HUES64 (cell line): Measurements from ENCODE around the gene NUCKS1.

Source experiments
- H3K27ac ChIP-seq: 2 replicates; pipeline ENCODE4 v1.7.0; 2013; ENCODE audit warnings: low read depth, low read length, inconsistent platforms
- H3K27me3 ChIP-seq: 2 replicates; pipeline ENCODE4 v1.6.1; 2013; ENCODE audit warnings: mild to moderate bottlenecking, low read length; ENCODE audit not compliant: insufficient read depth
- H3K36me3 ChIP-seq: 2 replicates; pipeline ENCODE4 v1.6.1; 2013; ENCODE audit warnings: mild to moderate bottlenecking, low read length; ENCODE audit not compliant: insufficient read depth
- H3K4me1 ChIP-seq: 2 replicates; pipeline ENCODE4 v1.6.1; 2013; ENCODE audit warnings: mild to moderate bottlenecking, low read length, moderate library complexity; ENCODE audit not compliant: insufficient read depth
- H3K4me3 ChIP-seq: 2 replicates; pipeline ENCODE4 v1.5.1; 2013; ENCODE audit warnings: mild to moderate bottlenecking, low read length, moderate library complexity
- H3K9ac ChIP-seq: 2 replicates; pipeline ENCODE4 v1.6.1; 2013; ENCODE audit warnings: mild to moderate bottlenecking, low read depth, low read length
- H3K9me3 ChIP-seq: 2 replicates; pipeline ENCODE4 v1.6.1; 2013; ENCODE audit warnings: low read depth, low read length; ENCODE audit not compliant: insufficient read depth
- WGBS: fragments of 150-250, 120-280 bp; methylation state at CpG from one replicate; pipeline ENCODE4 v1.1.7; 2013; ENCODE audit warnings: missing lambda C conversion rate; 5-methylcytosine and 5-hydroxymethylcytosine counted together

Gene NUCKS1

DNA sequence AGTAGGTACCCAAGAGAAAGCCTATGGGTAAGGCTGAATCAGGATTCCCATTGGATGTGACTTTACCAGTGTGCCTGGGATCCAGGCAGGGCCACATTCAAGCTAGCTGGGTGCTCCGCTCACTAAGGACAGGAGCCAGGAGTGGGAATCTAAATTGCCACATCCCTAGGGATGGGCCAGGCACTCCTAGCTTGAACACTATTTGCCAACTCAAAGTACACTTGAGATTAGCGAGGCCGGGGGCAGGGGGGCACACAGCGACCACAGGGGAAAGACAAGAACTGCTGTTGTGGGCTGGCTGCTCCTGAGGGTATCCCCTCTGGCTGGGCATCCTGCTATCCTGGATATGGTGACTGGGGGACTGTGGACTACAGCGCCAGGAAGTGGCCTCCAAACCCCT, 74.0 kb downstream of the NUCKS1 start:
- no peaks in the 10 kb centered on the region for H3K9me3 ChIP-seq
- no peak overlapping the region for H3K27ac ChIP-seq
- H3K36me3 ChIP-seq: no peaks in the 10 kb centered on the region
- H3K27me3 ChIP-seq: peaks cover 3% of the 10 kb centered on the region
- WGBS: 92% methylated on average over 5 of the region's 5 CpGs
- H3K4me1 ChIP-seq: peaks cover 47% of the 10 kb centered on the region
- no peak overlapping the region for H3K4me3 ChIP-seq
- H3K9ac ChIP-seq: no peak overlapping the region

DNA sequence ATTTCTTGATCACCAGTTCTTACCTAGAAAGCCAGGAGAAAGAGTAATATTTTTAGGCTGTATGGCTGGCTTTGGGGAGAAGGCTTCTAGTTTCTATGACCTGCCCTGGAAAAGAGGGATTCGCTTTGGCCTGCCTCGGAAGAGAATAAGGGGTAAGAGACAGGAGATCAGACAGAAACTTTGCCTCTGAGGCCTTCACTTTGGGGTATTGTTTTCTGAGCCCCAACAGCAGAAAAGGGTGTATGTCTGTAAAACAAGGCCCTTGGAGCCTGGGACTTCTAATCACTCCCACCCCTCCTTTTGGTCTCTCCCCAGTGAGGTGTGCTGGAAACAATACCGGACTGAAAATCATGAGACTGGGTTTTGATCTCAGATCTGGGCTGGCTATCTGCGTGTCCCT, 74.7 kb downstream of the NUCKS1 start:
- no peaks in the 10 kb centered on the region for H3K9me3 ChIP-seq
- 95% methylated on average over 4 of the region's 4 CpGs for WGBS
- no peaks in the 10 kb centered on the region for H3K27me3 ChIP-seq
- no peak overlapping the region for H3K27ac ChIP-seq
- peaks cover 49% of the 10 kb centered on the region for H3K4me1 ChIP-seq
- no peak overlapping the region for H3K4me3 ChIP-seq
- no peaks in the 10 kb centered on the region for H3K36me3 ChIP-seq
- H3K9ac ChIP-seq: no peak overlapping the region

DNA sequence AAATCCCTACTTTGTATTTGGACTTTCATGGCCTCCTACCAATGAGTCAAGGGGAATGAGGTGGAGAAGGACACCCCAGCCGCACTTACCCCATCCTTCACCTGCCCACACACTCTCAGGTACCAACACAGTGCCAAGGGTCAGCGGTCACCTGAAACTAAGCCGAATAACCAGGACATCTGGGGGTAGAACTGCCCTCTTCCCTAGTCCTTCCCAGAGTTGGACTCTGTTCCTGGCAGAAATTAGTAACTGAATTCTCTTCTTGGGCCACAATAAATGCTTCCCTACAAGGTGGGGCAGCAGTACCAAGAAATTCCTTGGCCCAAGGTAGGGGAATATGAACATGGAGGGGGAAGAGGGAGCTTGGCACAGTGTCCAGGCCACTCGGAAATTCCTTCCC, 77.0 kb downstream of the NUCKS1 start:
- peaks cover 47% of the 10 kb centered on the region for H3K4me1 ChIP-seq
- no peaks in the 10 kb centered on the region for H3K9me3 ChIP-seq
- H3K4me3 ChIP-seq: no peak overlapping the region
- no peaks in the 10 kb centered on the region for H3K27me3 ChIP-seq
- no peaks in the 10 kb centered on the region for H3K36me3 ChIP-seq
- WGBS: 87% methylated on average over 4 of the region's 4 CpGs
- no peak overlapping the region for H3K9ac ChIP-seq
- H3K27ac ChIP-seq: no peak overlapping the region; the same call in 1 of the 2 replicates

DNA sequence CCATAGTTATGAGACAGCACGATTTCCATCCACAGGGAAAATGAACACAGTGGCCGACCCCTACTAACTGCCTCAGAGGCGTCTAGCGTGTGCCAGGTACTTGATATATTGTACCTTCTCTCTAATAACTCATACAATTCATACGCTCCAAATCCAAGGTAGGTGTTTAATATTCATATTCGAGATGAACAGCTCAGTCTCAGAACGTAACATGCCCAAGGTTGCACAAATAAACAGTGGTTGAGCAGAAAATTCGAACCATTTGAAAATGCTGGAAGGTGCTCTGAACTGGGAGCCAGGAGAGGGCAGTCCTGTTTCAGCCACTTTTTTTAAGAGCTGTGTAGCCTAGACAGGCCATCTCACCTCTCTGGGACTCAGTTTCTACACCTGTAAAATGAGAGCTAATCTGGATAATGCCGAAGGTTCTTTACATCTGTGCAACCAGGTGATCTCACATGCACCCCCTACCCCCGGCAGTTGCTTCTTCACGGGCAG, 77.5 kb downstream of the NUCKS1 start:
- 71% methylated on average over 11 of the region's 11 CpGs for WGBS
- no peaks in the 10 kb centered on the region for H3K9me3 ChIP-seq
- H3K9ac ChIP-seq: peak overlapping the region; percentile 44; the same call in 1 of the 2 replicates
- H3K4me1 ChIP-seq: peaks cover 47% of the 10 kb centered on the region
- H3K27ac ChIP-seq: peak overlapping the region; percentile 78
- no peaks in the 10 kb centered on the region for H3K27me3 ChIP-seq
- H3K36me3 ChIP-seq: no peaks in the 10 kb centered on the region
- no peak overlapping the region for H3K4me3 ChIP-seq

DNA sequence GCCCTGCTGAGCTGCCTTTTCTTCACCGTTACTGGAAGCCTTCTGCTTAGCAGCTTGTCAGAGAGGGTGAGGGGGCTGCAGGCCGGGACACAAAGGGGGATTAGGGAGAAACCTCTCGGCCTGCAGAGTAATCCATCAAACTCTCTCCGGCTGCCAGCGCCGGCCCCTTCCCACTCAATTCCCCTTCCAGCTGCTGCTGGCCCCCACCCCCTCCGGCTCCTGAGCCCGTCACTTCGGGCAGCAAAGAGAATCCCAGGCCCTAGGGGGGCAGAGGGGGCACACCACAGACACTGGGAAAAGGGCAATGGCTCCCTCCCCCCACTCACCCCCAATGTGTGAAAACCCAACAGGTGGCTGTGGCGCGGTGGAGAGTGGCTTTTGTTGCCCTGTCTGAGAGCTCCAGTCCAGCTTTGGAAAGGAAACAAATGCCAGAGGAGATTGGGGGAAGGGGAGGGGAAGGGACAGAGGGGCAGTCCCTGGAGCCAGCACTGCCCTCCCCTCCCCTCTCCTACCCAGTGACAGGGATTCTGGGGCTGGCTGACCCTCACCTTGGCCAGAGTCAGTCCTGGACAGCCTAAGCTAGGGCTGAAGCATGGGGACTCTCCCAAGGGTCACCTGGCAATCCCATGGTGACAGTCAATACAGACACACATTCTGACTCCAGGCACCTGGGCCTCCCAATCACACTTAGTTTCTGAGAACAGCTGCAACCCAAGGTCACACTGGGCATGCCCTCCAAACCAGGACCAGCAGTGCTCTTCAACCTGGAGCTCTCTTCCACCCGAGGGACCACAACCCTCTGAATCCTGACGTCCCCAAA, 79.2 kb downstream of the NUCKS1 start:
- H3K4me3 ChIP-seq: peak overlapping the region; percentile 36
- H3K27ac ChIP-seq: peak overlapping the region; percentile 90
- H3K9me3 ChIP-seq: no peaks in the 10 kb centered on the region
- H3K9ac ChIP-seq: peak overlapping the region; percentile 71
- H3K27me3 ChIP-seq: no peaks in the 10 kb centered on the region
- H3K36me3 ChIP-seq: no peaks in the 10 kb centered on the region
- peaks cover 38% of the 10 kb centered on the region for H3K4me1 ChIP-seq
- 10% methylated on average over 13 of the region's 13 CpGs for WGBS

DNA sequence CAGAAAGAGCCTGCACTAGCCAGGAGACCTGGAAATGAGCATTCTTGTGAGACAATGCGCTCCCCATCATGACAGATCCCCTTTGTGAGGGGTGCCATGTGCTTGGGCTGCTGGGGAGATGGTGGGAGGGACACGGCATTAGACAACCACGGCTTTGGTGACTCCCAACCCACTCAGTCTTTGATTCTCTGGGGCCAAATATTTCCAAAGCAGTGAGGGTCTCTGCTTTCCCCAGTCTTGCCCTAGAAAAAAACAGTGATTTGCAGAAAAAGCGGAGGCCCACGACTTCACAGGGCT, 79.9 kb downstream of the NUCKS1 start:
- no peaks in the 10 kb centered on the region for H3K27me3 ChIP-seq
- H3K36me3 ChIP-seq: no peaks in the 10 kb centered on the region
- peak overlapping the region; percentile 71; the same call in 1 of the 2 replicates for H3K9ac ChIP-seq
- no peaks in the 10 kb centered on the region for H3K9me3 ChIP-seq
- 48% methylated on average over 5 of the region's 5 CpGs for WGBS
- peak overlapping the region; percentile 90 for H3K27ac ChIP-seq
- peaks cover 43% of the 10 kb centered on the region for H3K4me1 ChIP-seq
- H3K4me3 ChIP-seq: peak overlapping the region; percentile 36

DNA sequence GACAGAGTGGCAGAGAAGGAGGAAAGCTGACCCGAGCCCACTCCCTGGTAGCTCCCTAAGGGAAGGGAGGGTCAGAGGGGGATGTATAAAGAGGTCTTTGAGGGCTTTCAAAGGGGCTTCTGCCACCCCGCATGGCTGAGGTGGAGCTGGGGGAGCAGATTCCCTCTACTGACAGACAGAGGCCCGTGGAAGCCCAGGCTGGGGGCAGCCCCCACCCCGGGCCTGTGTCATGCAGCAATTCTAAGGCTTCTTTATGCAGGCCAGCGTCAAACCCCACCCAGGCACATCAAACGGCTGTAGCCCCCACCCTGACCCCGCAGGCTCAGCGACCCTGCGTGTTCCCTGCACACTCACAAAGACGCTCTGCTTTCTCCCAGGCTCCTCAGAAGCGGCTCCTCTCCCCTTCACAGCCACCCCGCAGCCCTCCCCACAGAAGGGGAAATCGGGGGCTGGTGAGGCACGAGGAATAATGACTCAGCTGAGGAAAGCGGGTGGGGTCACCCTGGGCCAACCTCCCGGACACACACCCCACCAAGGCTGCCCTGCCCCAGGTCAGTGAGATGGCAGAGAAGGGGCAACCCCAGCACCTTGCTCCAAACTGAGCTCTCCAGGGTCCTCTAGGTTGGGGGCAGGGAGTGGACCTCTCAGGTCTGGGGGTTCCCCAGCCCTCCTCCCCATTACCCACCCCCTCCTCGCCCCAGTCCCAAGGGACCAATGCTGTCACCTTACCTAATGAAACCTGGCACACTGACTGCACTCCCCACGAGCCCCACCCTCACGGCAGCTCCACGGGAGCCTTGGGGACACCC, 80.4 kb downstream of the NUCKS1 start:
- Histone ChIP-seq H3K4me3 (0 out of 2 replicates have a peak overlapping the region, but pooled peaks have one; percentile 36), H3K9me3 (no peaks in the 10 kb centered on the region), H3K36me3 (no peaks in the 10 kb centered on the region), H3K9ac (peak overlapping the region; percentile 71; the same call in 1 of the 2 replicates), H3K27me3 (no peaks in the 10 kb centered on the region), H3K4me1 (peaks cover 45% of the 10 kb centered on the region), H3K27ac (peak overlapping the region; percentile 90)
- 37% methylated on average over 18 of the region's 20 CpGs for WGBS

DNA sequence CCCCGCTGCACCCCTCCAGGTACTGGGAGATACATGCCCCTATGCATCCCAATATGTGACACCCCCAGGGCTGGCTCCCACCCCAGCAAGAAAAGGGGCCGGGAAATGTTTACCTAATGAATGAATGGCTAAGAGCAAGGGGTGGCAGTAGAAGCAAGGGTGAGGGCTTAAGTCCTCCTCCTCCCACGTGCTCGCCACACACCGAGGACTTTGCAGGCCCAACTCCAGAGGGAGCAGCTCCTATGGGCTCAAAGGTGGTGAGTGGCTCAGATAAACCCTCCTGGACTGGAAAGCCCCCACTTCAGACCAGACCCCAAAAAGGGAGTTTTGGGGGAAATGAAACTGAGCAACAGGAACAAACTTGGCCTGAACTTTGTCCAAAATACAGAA, 81.0 kb downstream of the NUCKS1 start:
- no peaks in the 10 kb centered on the region for H3K9me3 ChIP-seq
- H3K4me1 ChIP-seq: peaks cover 45% of the 10 kb centered on the region
- peak overlapping the region; percentile 90; the same call in 1 of the 2 replicates for H3K27ac ChIP-seq
- H3K36me3 ChIP-seq: 0 out of 2 replicates have a peak, but pooled peaks cover 3% of the 10 kb centered on the region
- no peaks in the 10 kb centered on the region for H3K27me3 ChIP-seq
- WGBS: 62% methylated on average over 5 of the region's 5 CpGs
- H3K4me3 ChIP-seq: no peak overlapping the region
- no peak overlapping the region for H3K9ac ChIP-seq

DNA sequence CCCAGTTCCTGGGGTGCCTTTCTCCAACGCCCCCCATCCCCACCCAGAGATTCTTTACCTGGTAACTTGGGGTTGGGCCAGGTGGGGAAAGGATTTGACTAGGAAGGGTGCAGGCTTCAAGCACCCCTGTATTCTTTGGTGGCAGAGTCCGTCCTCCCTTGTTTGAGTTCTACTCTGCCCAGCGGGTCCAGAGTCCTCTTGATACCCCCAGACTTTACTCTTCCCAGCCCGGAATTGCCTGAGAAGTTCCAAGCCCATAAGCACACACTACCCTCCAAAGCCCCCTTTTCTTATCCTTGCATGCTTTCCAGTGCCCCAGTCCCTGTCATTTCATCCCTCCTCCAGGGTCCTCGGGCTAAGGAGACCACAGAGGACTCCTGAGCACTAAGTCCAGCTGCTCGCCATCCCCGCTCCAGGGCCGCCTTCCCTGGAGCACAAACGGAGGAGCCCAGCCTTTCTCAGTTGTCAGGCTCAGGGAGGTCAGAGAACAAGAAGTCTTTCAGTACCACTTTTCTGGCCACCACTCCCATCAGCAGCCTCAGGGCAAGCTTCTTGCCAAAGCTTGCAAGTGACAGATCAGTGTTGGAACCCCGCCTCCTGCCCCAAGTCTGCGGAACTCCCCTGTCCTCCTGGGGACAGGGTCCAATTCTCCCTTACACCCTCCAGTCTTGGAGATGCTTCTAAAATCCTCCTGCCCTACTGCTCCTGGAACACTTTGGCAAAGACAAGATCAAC, 81.9 kb downstream of the NUCKS1 start:
- Histone ChIP-seq H3K4me1 (peaks cover 45% of the 10 kb centered on the region), H3K9ac (no peak overlapping the region), H3K4me3 (no peak overlapping the region), H3K9me3 (no peaks in the 10 kb centered on the region), H3K36me3 (0 out of 2 replicates have a peak, but pooled peaks cover 8% of the 10 kb centered on the region), H3K27me3 (no peaks in the 10 kb centered on the region), H3K27ac (no peak overlapping the region)
- 86% methylated on average over 10 of the region's 11 CpGs for WGBS

DNA sequence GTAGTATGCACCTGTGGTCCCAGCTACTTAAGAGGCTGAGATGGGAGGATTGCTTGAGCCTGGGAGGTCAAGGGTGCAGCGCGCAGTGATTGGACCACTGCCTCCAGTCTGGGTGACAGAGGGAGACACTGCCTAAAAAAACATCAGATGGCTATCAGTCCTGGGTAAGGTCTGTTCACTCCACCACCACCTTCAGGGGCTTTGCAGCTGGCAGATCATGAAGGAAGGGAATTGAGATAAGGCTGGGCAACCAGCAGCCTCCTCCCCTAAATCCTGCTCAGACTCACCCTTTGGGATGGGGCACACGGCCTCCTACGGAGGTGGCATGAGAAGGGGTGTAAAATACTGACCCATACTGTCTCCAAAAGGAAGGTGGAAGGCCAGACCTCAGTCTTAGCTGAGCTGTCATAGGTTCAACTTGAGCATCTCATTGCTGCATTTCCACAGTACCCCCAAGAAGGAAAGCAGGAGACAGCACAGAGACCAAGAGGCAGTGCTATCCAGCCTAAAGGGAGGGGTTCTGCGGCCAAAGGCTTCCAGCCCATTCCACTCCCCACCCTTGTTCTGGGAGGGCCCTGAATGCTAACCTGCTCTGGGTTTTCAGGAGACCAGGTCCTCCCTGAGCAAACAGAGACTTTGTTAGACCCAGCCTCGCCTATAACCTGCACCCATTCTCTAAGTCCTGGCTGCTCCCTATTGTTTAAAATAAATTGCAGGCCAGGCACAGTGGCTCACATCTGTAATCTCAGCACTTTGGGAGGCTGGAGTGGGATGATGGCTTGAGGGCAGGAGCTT, 83.4 kb downstream of the NUCKS1 start:
- WGBS: 90% methylated on average over 6 of the region's 6 CpGs
- Histone ChIP-seq H3K27ac (no peak overlapping the region), H3K4me3 (no peak overlapping the region), H3K9me3 (no peaks in the 10 kb centered on the region), H3K27me3 (no peaks in the 10 kb centered on the region), H3K4me1 (peaks cover 39% of the 10 kb centered on the region), H3K36me3 (0 out of 2 replicates have a peak, but pooled peaks cover 8% of the 10 kb centered on the region), H3K9ac (no peak overlapping the region)
